ENCODE measurements around the gene SRD5A3. TPM values are rescaled to one million over a fixed set of nuclear protein-coding genes. Genes with fewer than 3 reads are reported as not detected.

SRD5A3 gene
- total and polyA plus RNA-seq, 9 of the 15 experiments (the other 6 are each of a cell fraction or from before 2014, with no cell fraction given): 2.5 to 37.0 (median 13.3) TPM

- no peak for TF ChIP-seq CEBPZ (IDR thresholded peaks at IDR 0.05; ENCODE audit: borderline replicate concordance, low read depth, low read length)
- TF ChIP-seq MYC (IDR thresholded peaks at IDR 0.05; ENCODE audit: low read depth, low read length): peak; percentile 97
- TF ChIP-seq MYC (CRISPR knock-in tag; IDR thresholded peaks at IDR 0.05; ENCODE audit: borderline replicate concordance, low read depth): no peak
- TF ChIP-seq RNF2 (IDR thresholded peaks at IDR 0.05): peak; percentile 64; the same call in 1 of the 2 replicates
- TF ChIP-seq PBX2 (CRISPR knock-in tag; IDR thresholded peaks at IDR 0.05; ENCODE audit: low read depth): no peak
- no peak for TF ChIP-seq PBX2 (tag; conservative IDR thresholded peaks at IDR 0.05; ENCODE audit: low read depth)
- no peak for TF ChIP-seq PRPF4 (IDR thresholded peaks at IDR 0.05; ENCODE audit: insufficient read depth, low read depth, low read length, poor library complexity, severe bottlenecking)
- no peak for TF ChIP-seq ZNF274 (IDR thresholded peaks at IDR 0.05; ENCODE audit: borderline replicate concordance, low read depth, low read length)
- peak; percentile 90 for TF ChIP-seq ZBTB7A (IDR thresholded peaks at IDR 0.05; ENCODE audit: borderline replicate concordance, control insufficient read depth, low read depth, low read length)
- TF ChIP-seq TARDBP (IDR thresholded peaks at IDR 0.05): peak; percentile 90; the same call in 1 of the 2 replicates
- TF ChIP-seq ZNF124 (CRISPR knock-in tag; IDR thresholded peaks at IDR 0.05): peak; percentile 87
- peak; percentile 65 for TF ChIP-seq FOSL1 (tag; conservative IDR thresholded peaks at IDR 0.05)
- TF ChIP-seq ZNF780A (CRISPR knock-in tag; IDR thresholded peaks at IDR 0.05): no peak
- TF ChIP-seq C11orf30 (IDR thresholded peaks at IDR 0.05; ENCODE audit: low read depth): no peak
- TF ChIP-seq CBX3 (IDR thresholded peaks at IDR 0.05; ENCODE audit: borderline replicate concordance in 1 of 2, low read length in 2 of 2): no peak
- TF ChIP-seq KAT7 (CRISPR knock-in tag; IDR thresholded peaks at IDR 0.05; ENCODE audit: borderline replicate concordance): peak; percentile 99
- TF ChIP-seq ZBTB12 (CRISPR knock-in tag; IDR thresholded peaks at IDR 0.05): peak; percentile 67
- TF ChIP-seq HNRNPH1 (optimal IDR thresholded peaks at IDR 0.05; ENCODE audit: low read depth, low read length): no peak
- peak; percentile 85; the same call in 1 of the 2 replicates for TF ChIP-seq E2F1 (CRISPR knock-in tag; IDR thresholded peaks at IDR 0.05)
Measured at GRCh38 chr4:55345980-55346850, at the start of gene SRD5A3 (continued).
